Activated CD4-positive, alpha-beta T cell treated with anti-CD3 and anti-CD28 coated beads, Interleukin-2, amount 50 U/mL, for 48 hours (primary cell): ENCODE results near the gene PBX2.
A peak's percentile ranks its signal among the peaks of the same experiment; 100 is the strongest.
"Not testable (repeated sequence)": the region's sequence is repeated elsewhere in the genome, so short reads cannot be mapped to it uniquely, and the experiment has no call there.

Experiments used
- DNase-seq, 2 experiments: peaks; one replicate each; pipeline ENCODE4 v3.0.0-alpha.2; 2020

Gene PBX2, protein sequence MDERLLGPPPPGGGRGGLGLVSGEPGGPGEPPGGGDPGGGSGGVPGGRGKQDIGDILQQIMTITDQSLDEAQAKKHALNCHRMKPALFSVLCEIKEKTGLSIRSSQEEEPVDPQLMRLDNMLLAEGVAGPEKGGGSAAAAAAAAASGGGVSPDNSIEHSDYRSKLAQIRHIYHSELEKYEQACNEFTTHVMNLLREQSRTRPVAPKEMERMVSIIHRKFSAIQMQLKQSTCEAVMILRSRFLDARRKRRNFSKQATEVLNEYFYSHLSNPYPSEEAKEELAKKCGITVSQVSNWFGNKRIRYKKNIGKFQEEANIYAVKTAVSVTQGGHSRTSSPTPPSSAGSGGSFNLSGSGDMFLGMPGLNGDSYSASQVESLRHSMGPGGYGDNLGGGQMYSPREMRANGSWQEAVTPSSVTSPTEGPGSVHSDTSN

DNA sequence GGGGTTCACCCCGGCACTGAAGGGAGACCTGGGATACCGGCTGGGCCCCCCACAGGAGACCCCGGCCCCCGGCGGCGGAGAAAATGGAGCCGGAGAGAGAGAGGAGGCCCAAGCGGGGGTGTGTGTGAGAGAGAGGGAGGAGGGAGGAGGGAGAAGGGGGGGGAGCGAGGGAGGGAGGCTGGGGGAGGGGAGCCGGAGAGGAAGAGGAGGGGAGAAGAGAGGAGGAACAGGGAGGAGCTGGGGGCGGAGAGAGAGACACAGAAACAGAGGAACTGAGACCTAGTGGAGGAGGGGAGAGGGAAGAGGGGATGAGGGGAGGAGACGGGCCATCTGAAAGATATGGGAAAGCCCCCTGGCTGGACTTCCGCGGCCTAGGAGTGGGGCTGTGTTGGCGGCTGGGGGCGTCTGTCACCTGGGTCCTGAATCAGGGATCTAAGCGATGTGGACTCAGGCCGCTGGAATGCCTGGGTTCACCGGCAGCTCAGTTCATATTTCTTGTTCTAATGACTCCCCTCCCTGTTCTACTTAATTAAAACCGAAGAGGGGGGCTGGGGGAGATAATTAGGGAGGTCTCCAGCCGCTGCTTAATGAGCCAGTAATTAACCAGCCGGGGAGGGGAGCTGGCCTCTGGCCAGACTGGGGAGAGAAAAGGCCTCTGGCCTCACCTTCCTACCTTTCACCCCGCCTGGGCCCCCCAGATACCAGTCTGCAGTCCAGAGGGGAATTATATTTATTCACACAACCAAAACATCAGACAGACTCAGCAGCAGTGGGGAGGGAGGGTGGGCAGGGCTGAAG lies at the start of gene PBX2:
Gene PBX2 (minus strand): TSS at position 149 of the 798 bp plus-strand sequence. CDS start 287 bp downstream, outside the sequence.
- DNase-seq = peak; percentile 90 to 92

DNA sequence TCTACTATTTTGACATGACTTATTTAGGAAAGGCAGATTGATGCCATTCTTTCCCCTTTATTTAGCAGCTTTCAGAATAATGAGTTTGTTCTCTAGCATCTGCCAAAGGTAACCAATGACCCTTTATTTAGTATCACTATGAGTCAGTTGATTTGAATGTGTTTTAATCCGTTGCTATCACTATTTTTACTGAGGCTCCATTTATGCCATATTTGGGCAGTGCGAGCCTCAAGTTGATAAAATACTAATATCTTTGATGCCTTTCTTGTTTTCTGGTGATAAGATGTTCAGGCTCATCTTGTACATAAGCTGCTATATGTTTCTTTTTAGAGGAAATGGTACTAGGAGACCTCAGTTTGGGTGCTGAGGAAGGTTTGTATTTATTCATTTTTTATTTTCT lies 49.5 kb upstream of the PBX2 start:
- no peak for DNase-seq

- DNase-seq = no peak
Measured at GRCh38 chr6:32234934-32235333, 44.9 kb upstream of the PBX2 start.

- no peak for DNase-seq
Measured at GRCh38 chr6:32226434-32226833, 36.4 kb upstream of the PBX2 start.

- DNase-seq = no peak
Measured at GRCh38 chr6:32224696-32225095, 34.7 kb upstream of the PBX2 start.

DNA sequence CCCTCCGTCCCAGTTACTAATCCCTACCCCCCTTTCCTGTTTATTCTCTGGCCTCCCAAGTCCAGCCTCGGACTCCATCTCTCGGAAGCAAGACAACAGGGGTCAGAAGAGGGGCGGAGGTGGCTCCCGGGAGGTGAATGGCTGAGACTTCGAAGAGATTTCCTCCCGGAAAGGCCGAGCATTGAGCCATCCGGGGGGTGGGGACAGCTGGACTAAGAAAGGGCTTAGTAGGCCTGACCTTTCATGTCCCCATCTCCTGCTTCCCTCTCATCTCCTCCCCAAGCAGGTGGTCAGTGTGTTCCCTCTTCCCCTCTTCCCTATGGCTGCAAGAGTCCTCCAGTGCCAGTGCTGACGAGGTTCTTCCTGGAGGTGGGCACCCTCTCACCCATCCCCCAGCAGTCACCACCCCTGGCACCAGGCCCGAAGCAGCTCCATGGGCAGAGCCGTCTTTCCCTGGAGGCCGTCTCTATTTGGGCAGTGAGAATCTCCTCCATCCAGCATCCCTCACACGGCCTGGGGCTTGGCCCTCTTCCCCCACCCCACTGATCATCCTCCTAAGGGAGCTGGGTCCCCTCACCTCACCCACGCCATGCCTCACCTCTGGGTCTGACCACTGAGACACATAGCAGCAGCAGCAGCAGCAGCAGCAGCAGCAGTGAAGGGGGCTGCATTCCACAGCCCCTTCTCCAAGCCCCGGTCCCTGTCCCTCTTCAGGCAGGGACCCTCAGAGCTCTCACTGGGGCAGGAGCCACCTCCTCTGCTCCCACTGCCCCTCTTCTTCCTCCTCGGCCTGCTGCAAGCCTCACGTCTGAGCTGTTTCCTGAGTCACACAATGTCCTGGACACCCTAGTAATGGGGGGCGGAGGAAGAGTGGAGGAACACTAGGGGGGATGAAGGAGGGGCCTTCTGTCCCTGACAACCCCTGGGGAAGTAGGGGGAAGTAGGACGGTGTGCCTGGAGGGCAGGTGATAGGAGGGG lies 33.5 kb upstream of the PBX2 start, which contains the start of gene NOTCH4:
Gene NOTCH4 (minus strand): TSS at position 810 of the 978 bp plus-strand sequence. CDS start 139 bp downstream, at position 671.
- no peak for DNase-seq

DNA sequence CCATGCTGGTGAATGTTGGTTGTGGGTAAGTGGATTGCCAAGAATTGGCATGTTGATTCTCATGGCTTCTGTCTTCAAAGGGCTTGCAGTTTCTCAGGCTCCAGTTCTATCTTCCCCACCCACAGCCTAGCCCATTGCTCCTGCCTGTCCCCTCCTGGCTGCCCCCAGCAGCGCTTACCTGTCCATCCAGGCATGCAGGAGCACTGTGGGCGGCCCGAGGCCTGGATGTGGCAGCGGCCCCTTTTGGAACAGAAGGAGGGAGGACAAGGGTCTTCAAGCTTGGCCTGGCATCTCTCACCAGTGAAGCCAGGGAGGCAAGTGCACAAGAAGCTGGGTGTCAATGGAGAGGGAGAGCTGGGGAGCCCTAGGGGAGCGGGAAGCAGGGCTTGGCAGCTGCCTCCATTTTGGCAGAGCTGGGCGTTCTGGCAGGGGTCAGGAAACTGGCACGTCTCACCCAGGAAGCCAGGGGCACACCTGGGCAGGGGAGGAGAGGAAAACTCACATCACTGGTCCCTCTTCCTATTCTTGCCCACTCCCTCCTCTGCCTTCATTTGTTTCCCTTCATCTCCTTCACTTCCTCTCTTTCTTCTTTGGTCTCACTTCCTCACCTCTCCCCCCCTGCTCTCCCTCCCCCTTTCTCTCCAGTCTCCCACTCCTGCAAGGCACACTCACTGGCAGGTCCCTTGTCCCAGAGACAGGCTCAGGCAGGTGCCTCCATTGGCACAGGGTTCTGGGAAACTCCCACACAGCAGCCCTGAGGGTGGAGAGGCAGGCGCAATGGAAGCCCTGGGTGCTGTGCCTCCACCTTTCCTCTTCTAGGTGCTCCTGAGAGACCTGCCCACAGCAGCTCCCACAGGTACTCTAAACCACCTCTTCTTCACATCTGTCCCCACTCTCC lies 32.6 kb upstream of the PBX2 start:
- no peak for DNase-seq

- no peak for DNase-seq
Measured at GRCh38 chr6:32220021-32220420, 30.0 kb upstream of the PBX2 start.

DNA sequence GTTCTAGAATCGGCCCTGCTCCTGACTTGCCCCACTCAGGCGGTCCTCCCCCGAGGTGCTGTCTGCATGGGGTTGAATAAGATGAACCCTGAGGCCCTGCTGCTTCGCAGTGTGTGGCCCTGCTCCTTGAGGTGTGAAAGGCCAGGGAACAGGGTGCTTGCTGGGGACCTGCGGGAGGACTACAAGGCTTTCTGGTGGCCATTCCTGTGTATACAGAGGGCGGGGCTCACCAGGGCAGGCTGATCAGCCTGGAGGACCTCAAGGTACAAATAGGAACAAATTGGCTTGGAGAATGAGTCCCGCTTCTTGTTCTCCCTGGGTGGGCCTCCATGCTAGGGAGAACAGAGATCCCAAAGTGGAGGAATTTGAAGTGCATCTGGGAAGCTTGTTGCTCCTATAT lies 28.2 kb upstream of the PBX2 start:
- DNase-seq = no peak

- no peak for DNase-seq
Measured at GRCh38 chr6:32216998-32217397, 27.0 kb upstream of the PBX2 start.

DNA sequence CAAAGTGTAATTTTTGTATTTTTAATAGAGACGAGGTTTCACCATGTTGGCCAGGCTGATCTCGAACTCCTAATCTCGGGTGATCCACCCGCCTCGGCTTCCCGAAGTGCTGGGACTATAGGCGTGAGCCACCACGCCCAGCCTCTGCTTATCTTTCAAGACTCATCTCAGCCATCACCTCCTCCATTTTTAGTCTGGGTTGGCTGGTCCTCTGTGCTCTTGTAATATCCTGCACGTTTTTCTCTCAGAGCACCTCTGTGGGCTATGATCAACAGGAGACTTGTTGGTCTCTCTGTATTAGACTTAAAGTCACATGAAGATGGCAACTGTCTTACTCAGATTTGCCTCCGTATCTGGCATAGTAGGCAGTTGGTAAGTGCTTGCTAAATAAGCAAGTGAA lies 26.3 kb upstream of the PBX2 start:
- DNase-seq = no peak

DNA sequence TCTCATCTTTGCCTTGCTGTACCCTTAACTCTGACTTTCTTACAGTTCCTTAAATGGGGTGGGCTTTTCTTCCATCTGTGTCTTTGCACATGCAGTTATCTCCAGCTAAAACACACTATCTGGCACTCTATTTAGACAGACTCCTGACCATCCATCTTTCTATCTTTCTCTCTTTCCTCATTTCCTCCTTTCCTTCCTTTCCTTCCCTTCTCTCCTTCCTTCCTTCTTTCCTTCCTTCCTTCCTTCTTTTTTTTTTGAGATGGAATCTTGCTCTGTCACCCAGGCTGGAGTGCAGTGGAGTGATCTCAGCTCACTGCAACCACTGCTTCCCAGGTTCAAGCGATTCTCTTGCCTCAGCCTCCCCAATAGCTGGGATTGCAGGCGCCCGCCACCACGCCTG lies 25.6 kb upstream of the PBX2 start:
- DNase-seq = no peak

DNA sequence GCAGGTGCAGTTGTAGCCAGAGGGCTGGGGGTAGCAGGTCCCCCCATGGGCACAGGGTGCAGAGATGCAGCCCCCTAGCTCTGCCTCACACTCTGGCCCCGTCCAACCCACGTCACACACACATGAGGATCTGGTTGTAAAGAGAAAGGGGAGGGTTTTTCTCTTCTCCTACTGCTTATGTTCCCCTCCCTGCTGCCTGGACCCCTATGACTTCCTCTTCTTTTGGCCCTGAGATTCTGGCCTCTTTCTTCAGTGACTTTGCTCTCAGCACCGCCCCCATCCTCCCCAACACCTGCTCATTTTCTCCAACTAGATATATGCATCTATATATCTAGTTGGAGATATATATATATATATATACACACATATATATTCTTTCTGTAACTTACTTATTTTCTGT lies 24.1 kb upstream of the PBX2 start:
- DNase-seq = no peak

DNA sequence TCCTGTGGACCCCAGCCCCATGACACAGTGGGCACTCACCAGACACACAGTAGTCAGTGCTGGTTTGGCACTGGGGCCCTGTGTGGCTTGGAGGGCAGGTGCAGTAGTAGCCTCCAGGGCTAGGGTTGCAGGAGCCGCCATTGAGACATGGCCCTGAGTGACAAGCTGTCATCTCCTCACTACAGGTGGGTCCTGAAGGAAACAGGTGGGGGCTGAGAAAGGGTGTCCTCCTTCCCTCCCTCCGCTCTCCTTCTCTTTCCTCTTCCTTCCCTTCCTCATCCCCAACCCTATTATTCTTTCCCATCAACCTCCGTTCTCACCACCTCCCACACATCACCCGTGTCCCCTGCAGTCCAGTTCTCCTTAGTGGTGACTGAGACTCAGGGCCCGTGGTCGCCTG lies 23.6 kb upstream of the PBX2 start:
- DNase-seq = no peak

DNA sequence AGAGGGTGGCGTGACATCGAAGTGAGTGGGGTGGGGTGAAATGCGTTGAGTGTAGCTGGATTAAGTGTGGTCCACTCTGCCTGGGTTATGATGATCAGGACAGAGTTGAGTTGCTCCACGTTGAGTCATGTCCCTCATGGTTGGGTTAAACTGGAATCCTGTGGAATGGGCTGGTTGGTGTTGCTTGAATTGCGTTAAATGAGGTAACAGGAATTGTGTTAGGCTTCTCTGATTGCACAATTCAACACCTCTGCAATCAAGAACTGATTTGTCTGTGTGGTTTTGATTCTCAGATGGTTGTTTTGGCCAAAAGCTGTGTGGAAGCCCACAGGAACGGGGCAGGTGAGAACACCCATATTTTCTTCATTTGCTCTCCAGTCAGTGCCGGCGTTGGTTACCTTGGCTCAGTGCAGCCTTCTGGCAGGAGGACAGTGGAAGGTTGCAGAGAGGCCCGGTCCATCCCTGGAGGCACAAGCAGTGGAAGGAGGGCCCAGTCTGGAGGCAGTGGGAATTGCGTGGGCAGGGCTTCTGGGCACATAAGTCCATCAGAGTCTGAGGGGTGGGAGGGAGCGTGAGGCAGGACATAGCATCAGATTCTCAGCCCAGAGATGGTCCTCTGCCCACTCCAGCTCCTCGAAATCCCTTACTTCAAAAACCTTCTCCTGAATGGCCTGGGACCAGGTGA lies 22.2 kb upstream of the PBX2 start:
- DNase-seq = no peak

DNA sequence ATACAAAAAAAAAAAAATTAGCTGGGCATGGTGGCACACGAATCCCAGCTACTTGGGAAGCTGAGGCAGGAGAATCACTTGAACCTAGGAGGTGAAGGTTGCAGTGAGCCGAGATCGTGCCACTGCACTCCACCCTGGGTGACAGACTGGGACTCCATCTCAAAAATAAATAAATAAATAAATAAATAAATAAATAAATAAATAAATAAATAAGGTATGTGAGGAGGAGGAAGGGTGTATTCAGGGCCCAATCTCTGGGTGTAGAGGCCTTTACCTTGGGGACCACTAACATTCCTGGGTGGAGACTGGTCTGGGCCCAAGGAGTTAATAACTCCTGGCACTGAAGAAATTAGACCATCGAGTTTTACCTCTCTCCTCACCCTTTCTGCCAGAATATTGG lies 21.4 kb upstream of the PBX2 start:
- DNase-seq = not testable (repeated sequence)

DNA sequence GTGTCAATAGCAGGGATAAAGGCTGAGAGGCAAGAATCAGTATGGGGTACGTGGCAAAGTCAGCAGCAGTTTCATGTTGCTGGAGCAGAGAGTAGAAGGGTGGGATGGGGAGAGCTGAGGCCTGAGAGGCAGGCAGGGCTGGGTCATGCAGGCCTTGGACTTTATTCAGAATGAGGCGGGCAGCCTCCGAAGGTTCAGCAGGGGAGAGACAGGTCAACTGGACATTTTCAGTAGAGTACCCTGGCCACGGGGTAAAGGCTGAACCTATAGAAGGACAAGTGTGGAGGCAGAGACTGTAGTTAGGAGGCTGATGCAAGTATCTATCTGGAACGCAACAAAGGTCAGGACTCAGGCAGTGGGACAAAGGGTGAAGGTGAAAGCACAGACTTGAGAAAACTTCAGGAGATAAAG lies 20.2 kb upstream of the PBX2 start:
- no peak for DNase-seq

- DNase-seq = no peak
Measured at GRCh38 chr6:32208996-32209395, 19.0 kb upstream of the PBX2 start.

- no peak for DNase-seq
Measured at GRCh38 chr6:32204268-32204715, 14.3 kb upstream of the PBX2 start.

GRCh38 chr6:32203426-32204267 lies 13.6 kb upstream of the PBX2 start:
- no peak for DNase-seq
